Measurements from ENCODE around the gene NR1I3. TPM values are rescaled to one million over a fixed set of nuclear protein-coding genes. Genes with fewer than 3 reads are reported as not detected.
A peak's percentile ranks its signal among the peaks of the same experiment; 100 is the strongest.

NR1I3 gene
- polyA plus RNA-seq, 1 of the 3 experiments (the other 2 are of a cell fraction): not detected

GRCh38 chr1:161200421-161200991, 37.5 kb downstream of the NR1I3 start:
- TF ChIP-seq EP300 (IDR thresholded peaks at IDR 0.05; ENCODE audit: borderline replicate concordance in 1 of 2, low read depth in 1 of 2, low read length in 1 of 2) (no peak), RXRA (IDR thresholded peaks at IDR 0.05; ENCODE audit: borderline replicate concordance, low read depth) (no peak), NFIC (IDR thresholded peaks at IDR 0.05; ENCODE audit: borderline replicate concordance) (no peak), FOSL2 (IDR thresholded peaks at IDR 0.05; ENCODE audit: borderline replicate concordance, low read depth) (no peak), USF1 (IDR thresholded peaks at IDR 0.05; ENCODE audit: borderline replicate concordance, low read depth) (no peak), RFX5 (IDR thresholded peaks at IDR 0.05; ENCODE audit: low read length) (no peak), PBX3 (IDR thresholded peaks at IDR 0.05) (no peak), CTCF (IDR thresholded peaks at IDR 0.05) (no peak), IRF3 (IDR thresholded peaks at IDR 0.05; ENCODE audit: low read depth, low read length) (no peak), ELF1 (IDR thresholded peaks at IDR 0.05) (no peak), MAX (IDR thresholded peaks at IDR 0.05; ENCODE audit: low read depth) (no peak), JUND (IDR thresholded peaks at IDR 0.05) (no peak), SIN3A (IDR thresholded peaks at IDR 0.05; ENCODE audit: borderline replicate concordance, low read depth, low read length) (no peak), FOXM1 (IDR thresholded peaks at IDR 0.05; ENCODE audit: low read depth) (no peak), ZBTB33 (IDR thresholded peaks at IDR 0.05; ENCODE audit: borderline replicate concordance, low read depth) (no peak), MEF2A (IDR thresholded peaks at IDR 0.05; ENCODE audit: borderline replicate concordance, low read depth) (no peak), TEAD4 (IDR thresholded peaks at IDR 0.05; ENCODE audit: borderline replicate concordance, insufficient read depth) (no peak)
- H3K4me2 ChIP-seq: no peak overlapping the region
- H3K4me1 ChIP-seq (ENCODE audit: control insufficient read depth in 1 of 2, insufficient read depth in 2 of 2, low read depth in 1 of 2, low read length in 1 of 2): peaks cover 33 to 71% of the 10 kb centered on the region in 2 experiments
- H2AFZ ChIP-seq (ENCODE audit: low read depth): no peak overlapping the region
- peaks cover 12% of the 10 kb centered on the region for H3F3A ChIP-seq (replicated peaks; ENCODE audit: insufficient read depth)
- H3K79me2 ChIP-seq (ENCODE audit: insufficient read depth): peaks cover 33% of the 10 kb centered on the region
- H3K9me3 ChIP-seq: no peaks in the 10 kb centered on the region
- H4K20me1 ChIP-seq (ENCODE audit: insufficient read depth): no peaks in the 10 kb centered on the region
- no peak overlapping the region for H3K4me3 ChIP-seq (ENCODE audit: low read depth in 2 of 2, low read length in 1 of 2)
- no peak overlapping the region for H3K9ac ChIP-seq
- ChIA-PET CTCF (interaction anchor here (1.2 to 6.8 kb wide), 7 partner anchors 8 to 181 kb away, joined by 3 to 65 read pairs (median 11); partner anchors contain the start of genes PPOX and TOMM40L), POLR2A (no interaction called here)
- no peaks in the 10 kb centered on the region for H3K9me2 ChIP-seq
- 95% methylated on average over 5 of the region's 5 CpGs for WGBS (ENCODE audit: low lambda C conversion rate)
- H3K36me3 ChIP-seq (replicated peaks in 1 of 2; ENCODE audit: control insufficient read depth in 1 of 2, insufficient read depth in 2 of 2, low read length in 1 of 2): peaks cover 11 to 24% of the 10 kb centered on the region in 2 experiments
- peak overlapping the region in 1 of 2 experiments; percentile 99; a peak in 2 of 4 replicates for H3K27ac ChIP-seq (ENCODE audit: low read depth in 2 of 2, low read length in 1 of 2)
- DNase-seq: no peak
- H3K27me3 ChIP-seq (ENCODE audit: insufficient read depth): no peaks in the 10 kb centered on the region
